ENCODE data around the gene CDC14A. TPM values are rescaled to one million over a fixed set of nuclear protein-coding genes. Genes with fewer than 3 reads are reported as not detected.
"Not testable (repeated sequence)": the region's sequence is repeated elsewhere in the genome, so short reads cannot be mapped to it uniquely, and the experiment has no call there.

Gene CDC14A, protein sequence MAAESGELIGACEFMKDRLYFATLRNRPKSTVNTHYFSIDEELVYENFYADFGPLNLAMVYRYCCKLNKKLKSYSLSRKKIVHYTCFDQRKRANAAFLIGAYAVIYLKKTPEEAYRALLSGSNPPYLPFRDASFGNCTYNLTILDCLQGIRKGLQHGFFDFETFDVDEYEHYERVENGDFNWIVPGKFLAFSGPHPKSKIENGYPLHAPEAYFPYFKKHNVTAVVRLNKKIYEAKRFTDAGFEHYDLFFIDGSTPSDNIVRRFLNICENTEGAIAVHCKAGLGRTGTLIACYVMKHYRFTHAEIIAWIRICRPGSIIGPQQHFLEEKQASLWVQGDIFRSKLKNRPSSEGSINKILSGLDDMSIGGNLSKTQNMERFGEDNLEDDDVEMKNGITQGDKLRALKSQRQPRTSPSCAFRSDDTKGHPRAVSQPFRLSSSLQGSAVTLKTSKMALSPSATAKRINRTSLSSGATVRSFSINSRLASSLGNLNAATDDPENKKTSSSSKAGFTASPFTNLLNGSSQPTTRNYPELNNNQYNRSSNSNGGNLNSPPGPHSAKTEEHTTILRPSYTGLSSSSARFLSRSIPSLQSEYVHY
- total RNA-seq = 12.8 TPM

- DNase-seq = peak; percentile 97
Observed at GRCh38 chr1:100352267-100353070, at the start of gene CDC14A. Gene CDC14A (plus strand): TSS chr1:100352506. CDS start chr1:100352955, 449 bp downstream.

GRCh38 chr1:100302739-100303138 is 49.6 kb upstream of the CDC14A start:
- no peak for DNase-seq

GRCh38 chr1:100304227-100304626 is 48.1 kb upstream of the CDC14A start:
- no peak for DNase-seq

- DNase-seq = no peak
Observed at GRCh38 chr1:100304921-100305320, 47.4 kb upstream of the CDC14A start.

DNA sequence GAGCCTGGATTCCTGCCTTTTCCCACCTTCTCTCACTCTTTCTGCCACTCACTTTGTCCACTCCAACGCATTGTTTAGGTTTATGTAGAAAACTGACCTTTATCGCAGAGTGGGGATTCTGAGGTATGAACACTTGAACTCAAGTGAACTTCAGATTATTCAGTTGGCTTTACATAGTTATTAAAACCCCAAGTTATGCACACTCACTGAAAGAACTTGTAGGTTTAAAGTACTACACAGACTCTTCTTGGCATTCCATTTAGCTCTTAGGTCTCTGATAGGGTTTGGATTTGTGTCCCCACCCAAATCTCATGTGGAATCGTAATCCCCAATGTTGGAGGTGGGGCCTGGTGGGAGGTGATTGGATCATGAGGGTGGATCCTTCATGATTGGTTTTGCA is 46.4 kb upstream of the CDC14A start:
- no peak for DNase-seq

GRCh38 chr1:100306735-100307313 is 45.5 kb upstream of the CDC14A start:
- DNase-seq = no peak

DNA sequence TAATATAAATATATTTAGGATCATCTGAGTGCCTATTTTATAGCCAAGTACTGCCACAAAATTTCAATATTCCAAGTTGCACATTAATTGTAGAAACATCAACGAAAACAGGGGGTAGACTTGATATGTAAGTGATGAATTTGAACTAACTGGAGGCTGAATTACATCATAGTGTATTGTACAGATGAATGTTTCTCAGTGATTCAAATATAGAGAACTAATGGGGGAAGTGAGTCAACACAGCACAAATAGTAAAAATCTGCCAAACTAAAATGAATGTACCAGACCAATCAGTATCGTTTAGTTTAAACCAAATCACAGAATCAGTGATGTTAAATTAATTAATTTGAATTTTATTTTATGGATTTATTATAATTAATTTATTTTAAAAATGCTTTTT is 43.5 kb upstream of the CDC14A start:
- no peak for DNase-seq

DNA sequence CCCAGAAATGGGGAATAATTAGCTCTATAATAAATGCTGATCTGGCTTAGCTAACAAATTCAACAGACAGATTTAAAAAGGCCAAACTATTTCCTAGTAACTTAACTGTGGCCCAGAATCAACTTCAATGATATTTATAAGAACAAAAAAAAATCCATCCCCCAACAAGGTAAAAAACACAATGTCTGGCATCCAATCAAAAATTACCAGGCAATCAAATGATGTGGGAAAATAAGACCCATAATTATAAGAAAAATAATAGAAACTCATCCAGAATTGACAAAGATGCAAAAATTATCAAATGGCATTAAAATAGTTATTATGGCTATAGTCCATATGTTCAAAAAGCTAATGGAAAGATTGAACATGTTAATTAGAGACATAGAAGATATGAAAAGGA is 42.4 kb upstream of the CDC14A start:
- no peak for DNase-seq

- no peak for DNase-seq
Observed at GRCh38 chr1:100313382-100313781, 38.9 kb upstream of the CDC14A start.

DNA sequence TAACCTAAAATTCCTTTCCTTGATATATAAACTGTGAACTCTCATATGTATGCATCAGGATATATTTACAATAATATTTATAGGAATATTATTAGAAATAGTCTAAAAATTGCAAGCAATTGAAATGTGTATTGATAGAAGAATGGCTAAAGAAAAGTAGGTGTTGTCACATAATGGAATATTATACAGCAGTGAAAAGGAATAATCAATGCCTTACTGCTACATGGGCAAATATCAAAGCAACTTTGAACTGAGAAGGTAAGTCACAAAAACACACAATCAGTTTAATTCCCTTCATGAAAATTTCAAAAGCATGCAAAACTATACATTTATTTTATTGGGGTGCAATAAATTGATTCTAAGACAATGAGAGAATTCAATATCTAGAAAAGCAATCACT is 35.7 kb upstream of the CDC14A start:
- DNase-seq = no peak

DNA sequence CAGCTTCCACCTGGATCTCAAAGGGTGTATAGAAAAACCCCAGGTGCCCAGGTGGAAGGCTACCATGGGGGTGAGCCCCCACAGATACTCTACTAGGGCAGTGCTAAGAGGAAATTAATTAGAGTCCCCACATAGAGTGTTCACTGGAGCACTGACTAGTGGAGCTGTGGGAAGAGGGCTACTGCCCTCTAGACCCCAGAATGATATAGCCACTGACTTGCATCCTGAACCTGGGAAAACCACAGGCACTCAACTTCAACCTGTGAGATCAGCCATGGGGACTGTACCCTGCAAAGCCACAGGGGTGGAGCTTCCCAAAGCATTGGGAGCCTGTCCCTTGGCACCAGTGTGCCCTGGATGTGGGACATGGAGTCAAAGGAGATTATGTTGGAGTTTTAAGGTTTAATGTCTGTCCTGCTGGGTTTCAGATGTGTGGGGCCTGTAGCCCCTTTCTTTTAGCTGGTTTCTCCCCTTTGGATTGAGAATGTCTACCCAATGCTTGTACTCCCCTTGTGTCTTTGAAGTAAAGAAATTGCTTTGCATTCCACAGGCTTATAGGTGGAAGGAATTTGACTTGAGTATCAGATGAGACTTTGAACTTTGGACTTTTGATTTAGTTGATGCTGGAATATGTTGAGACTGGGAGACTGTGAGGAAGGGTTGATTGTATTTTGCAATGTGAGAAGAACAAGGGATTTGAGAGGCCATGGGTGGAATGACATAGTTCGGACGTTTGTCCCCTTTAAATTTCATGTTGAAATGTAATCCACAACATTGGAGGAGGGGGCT is 31.8 kb upstream of the CDC14A start:
- no peak for DNase-seq

- DNase-seq = no peak
Observed at GRCh38 chr1:100321100-100321493, 31.2 kb upstream of the CDC14A start.

GRCh38 chr1:100321506-100321905 is 30.8 kb upstream of the CDC14A start:
- no peak for DNase-seq

GRCh38 chr1:100322436-100323211 is 29.7 kb upstream of the CDC14A start:
- no peak for DNase-seq

DNA sequence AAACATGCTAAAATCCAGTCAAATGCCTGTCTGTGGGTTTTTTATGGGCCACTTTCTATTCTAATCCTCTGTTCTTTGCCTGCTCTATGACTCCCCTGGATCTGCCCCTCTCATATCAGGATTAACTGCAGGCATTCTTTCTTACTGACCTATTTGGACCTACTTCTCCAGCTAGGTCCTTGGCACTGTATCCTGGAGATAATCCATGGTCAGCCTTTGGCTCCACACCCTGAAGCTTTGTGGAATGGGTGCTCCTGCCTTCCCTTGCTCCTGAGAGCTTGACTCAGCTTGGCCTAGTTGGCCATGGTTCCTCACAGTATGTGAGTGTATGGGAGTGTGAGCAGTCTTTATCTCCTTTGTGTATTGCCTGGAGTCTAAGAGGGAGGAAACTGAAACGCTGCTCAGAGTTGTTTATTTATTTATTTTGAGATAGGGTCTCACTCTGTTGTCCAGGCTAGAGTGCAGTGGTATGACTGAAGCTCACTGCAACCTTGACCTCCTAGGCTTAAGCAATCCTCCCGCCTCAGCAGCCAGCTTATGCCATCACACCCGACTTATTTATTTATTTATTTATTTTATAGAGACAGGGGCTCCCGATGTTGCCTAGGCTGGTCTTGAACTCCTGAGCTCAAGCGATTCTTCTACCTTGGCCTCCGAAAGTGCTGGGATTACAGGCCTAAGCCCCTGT is 28.7 kb upstream of the CDC14A start:
- DNase-seq = no peak

DNA sequence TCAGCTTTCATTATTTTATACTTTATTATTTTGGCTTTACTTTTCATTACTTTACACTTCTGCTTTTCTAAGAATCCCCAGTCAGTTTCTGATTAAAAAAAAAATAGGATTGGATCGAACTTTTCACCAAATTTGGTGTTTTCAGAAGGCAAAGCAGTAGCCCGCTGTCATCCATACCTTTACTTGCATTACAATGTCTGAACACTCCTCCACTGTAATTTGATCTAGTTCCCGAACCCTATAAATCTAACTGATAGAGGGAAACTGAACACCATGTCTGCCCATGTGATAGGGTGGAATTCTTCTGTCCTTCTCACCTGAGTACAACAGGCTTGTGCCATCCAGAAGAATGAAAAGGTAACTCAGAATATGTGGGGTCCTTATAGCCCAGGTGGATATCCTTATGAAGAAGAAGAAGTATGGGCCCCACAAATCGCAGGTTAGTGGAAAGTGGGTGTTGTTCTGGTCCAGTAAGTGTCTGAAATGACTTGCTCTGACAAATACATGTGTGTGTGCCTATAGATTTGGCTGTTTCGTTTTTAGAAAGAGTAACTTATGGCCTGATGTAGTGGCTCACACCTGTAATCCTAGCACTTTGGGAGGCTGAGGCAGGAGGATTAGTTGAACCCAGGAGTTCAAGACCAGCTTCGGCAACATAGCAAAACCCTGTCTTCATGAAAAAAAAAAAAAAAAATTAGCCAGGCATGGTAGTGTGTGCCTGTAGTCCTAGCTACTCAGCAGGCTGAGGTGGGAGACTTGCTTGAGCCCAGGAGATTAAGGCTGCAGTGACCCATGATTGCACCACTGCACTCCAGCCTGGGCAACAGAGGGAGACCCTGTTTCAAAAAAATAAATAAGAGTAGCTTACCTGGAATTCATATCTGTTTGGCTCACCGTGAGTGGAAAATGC is 26.6 kb upstream of the CDC14A start:
- no peak for DNase-seq

- not testable (repeated sequence) for DNase-seq
Observed at GRCh38 chr1:100326325-100326670, 26.0 kb upstream of the CDC14A start.

DNA sequence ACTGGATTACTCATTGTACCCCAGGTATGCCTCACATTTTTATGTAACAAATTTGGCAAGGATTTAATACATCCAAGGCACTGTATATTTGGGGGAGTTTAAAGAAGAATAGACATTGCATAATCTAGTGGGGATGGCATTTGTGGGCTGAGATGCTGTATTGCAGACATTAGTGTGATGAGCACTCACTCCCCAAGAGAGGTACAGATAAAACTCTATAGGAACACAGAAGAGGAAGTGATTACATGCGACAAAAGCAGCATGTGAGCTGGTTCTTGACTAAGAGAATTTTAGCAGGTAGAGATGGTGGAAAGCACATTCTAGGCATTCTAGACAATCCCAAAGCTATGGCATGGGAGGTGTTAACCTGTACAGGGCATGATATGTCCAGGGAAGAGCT is 24.2 kb upstream of the CDC14A start:
- DNase-seq = no peak

- not testable (repeated sequence) for DNase-seq
Observed at GRCh38 chr1:100331146-100331545, 21.2 kb upstream of the CDC14A start.
